ENCODE results near the gene PACRG. TPM values are rescaled to one million over a fixed set of nuclear protein-coding genes. Genes with fewer than 3 reads are reported as not detected.

PACRG gene
- total RNA-seq, 1 experiment from 2014 or later, result 0.44 TPM

DNA sequence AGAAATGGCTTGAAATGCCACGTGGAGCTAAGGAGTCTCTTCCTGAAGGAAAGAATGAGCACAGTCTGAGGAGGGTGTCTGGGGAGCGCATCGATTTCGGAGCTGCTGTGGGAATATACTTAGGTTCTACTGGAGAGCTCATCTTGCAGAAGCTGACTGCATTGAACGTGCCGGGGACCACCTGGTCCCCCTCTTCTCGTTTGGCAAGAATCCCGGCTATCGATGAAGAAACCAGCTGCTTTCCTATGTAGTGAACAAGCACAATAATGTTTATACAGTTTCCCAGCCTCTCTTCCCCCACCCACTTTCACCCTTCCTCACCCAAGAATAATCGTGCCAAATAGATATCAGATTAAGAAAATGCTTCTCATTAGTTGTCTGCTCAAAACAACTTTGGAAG is 242.5 kb downstream of the PACRG start:
- POLR2A ChIA-PET, result no interaction called here
- H3K36me3 Mint-ChIP-seq, result peaks cover 9% of the 10 kb centered on the region
- CTCF ChIA-PET, result no interaction called here
- DNase-seq (ENCODE audit: low spot score) (no peak), ATAC-seq (no peak)
- TF ChIP-seq ZNF121 (CRISPR knock-in tag; IDR thresholded peaks at IDR 0.05) (no peak), CREM (CRISPR knock-in tag; IDR thresholded peaks at IDR 0.05) (no peak), ZNF219 (CRISPR knock-in tag; IDR thresholded peaks at IDR 0.05; ENCODE audit: borderline replicate concordance) (no peak), NFYB (CRISPR knock-in tag; conservative IDR thresholded peaks at IDR 0.05; ENCODE audit: low read depth) (no peak), MXD4 (CRISPR knock-in tag; IDR thresholded peaks at IDR 0.05; ENCODE audit: borderline replicate concordance) (no peak), NR3C1 (CRISPR knock-in tag; conservative IDR thresholded peaks at IDR 0.05; ENCODE audit: low read depth) (no peak)
- TF ChIP-seq, protein P1, sequence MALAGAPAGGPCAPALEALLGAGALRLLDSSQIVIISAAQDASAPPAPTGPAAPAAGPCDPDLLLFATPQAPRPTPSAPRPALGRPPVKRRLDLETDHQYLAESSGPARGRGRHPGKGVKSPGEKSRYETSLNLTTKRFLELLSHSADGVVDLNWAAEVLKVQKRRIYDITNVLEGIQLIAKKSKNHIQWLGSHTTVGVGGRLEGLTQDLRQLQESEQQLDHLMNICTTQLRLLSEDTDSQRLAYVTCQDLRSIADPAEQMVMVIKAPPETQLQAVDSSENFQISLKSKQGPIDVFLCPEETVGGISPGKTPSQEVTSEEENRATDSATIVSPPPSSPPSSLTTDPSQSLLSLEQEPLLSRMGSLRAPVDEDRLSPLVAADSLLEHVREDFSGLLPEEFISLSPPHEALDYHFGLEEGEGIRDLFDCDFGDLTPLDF (CRISPR knock-in tag; IDR thresholded peaks at IDR 0.05), result no peak
- TF ChIP-seq, protein P2, sequence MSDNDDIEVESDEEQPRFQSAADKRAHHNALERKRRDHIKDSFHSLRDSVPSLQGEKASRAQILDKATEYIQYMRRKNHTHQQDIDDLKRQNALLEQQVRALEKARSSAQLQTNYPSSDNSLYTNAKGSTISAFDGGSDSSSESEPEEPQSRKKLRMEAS (CRISPR knock-in tag; IDR thresholded peaks at IDR 0.05), result no peak
- TF ChIP-seq, protein P3, sequence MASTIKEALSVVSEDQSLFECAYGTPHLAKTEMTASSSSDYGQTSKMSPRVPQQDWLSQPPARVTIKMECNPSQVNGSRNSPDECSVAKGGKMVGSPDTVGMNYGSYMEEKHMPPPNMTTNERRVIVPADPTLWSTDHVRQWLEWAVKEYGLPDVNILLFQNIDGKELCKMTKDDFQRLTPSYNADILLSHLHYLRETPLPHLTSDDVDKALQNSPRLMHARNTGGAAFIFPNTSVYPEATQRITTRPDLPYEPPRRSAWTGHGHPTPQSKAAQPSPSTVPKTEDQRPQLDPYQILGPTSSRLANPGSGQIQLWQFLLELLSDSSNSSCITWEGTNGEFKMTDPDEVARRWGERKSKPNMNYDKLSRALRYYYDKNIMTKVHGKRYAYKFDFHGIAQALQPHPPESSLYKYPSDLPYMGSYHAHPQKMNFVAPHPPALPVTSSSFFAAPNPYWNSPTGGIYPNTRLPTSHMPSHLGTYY (CRISPR knock-in tag; IDR thresholded peaks at IDR 0.05), result no peak
- H3K9me3 Mint-ChIP-seq, result peaks cover 25% of the 10 kb centered on the region
- no peak overlapping the region for H3K27ac Mint-ChIP-seq
- no peaks in the 10 kb centered on the region for H3K27me3 Mint-ChIP-seq (ENCODE audit: low read depth)
- H3K4me1 Mint-ChIP-seq, result 0 out of 2 replicates have a peak, but pooled peaks cover 7% of the 10 kb centered on the region
- H3K4me3 Mint-ChIP-seq, result no peak overlapping the region

DNA sequence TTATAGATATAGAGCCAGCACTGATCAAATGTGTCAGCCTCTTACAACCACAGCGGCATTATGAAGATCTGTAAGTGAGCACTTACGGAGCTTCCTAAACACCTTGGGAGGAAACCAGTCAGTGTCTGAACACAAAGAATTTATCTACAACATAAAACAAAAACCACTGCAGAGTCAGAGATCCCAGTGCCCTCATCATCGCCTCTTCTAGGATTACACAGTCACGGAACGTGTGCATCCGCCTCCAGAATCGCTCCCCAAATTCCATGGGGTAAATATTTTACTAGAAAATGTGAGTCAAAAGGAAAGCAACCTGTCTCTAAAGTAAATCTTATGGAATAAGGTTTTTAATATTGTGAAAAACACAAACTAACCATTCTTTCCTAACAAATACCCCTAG is 243.6 kb downstream of the PACRG start:
- POLR2A ChIA-PET, result no interaction called here
- H3K4me3 Mint-ChIP-seq, result no peak overlapping the region
- no peaks in the 10 kb centered on the region for H3K27me3 Mint-ChIP-seq (ENCODE audit: low read depth)
- H3K4me1 Mint-ChIP-seq, result 0 out of 2 replicates have a peak, but pooled peaks cover 7% of the 10 kb centered on the region
- DNase-seq (ENCODE audit: low spot score), result no peak
- peaks cover 15% of the 10 kb centered on the region for H3K9me3 Mint-ChIP-seq
- CTCF ChIA-PET, result no interaction called here
- no peak for ATAC-seq
- TF ChIP-seq ZNF671 (CRISPR knock-in tag; IDR thresholded peaks at IDR 0.05) (no peak), KAT7 (CRISPR knock-in tag; IDR thresholded peaks at IDR 0.05; ENCODE audit: borderline replicate concordance) (no peak), OVOL2 (CRISPR knock-in tag; IDR thresholded peaks at IDR 0.05; ENCODE audit: borderline replicate concordance) (no peak), MYBL2 (CRISPR knock-in tag; IDR thresholded peaks at IDR 0.05) (no peak), NR1H2 (CRISPR knock-in tag; IDR thresholded peaks at IDR 0.05) (no peak), RELA (CRISPR knock-in tag; IDR thresholded peaks at IDR 0.05; ENCODE audit: borderline replicate concordance) (no peak), FOXP1 (CRISPR knock-in tag; IDR thresholded peaks at IDR 0.05; ENCODE audit: borderline replicate concordance) (no peak), EMX1 (CRISPR knock-in tag; IDR thresholded peaks at IDR 0.05) (no peak)
- no peak overlapping the region for H3K27ac Mint-ChIP-seq
- H3K36me3 Mint-ChIP-seq, result no peaks in the 10 kb centered on the region

DNA sequence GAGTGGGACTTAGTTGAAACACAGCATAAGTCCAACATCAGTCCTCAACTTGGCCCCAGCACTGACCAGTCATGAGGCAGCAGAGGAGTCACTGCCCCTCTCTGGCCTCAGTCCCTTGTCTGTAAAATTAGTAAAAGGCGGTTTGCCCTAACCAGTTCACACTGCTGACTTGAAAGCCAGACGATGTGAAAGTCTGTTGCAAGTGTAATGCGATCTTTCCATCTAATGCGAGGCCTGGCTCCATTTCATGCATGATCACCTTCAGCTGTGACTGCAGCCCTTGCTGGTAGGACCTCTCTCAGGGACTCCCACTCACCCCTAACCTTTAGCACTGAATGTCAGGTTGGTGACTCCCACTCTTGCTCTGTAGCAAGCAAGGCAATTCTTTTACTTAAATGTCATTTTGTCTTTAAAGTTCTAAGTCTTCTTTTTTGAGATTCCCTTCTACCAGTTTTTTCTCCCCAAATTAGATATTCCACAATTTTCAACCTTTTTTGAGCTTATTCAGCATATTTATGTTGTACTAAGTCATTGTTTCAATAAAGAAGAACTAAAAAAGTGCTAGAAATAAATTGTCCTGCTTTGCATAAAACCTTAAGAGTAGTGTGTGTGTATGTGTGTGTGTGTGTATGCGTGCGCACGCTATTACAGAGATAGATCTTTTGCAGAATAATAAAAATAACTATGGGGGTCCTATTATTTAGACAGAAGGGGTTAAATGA is 245.5 kb downstream of the PACRG start:
- no peaks in the 10 kb centered on the region for H3K27me3 Mint-ChIP-seq (ENCODE audit: low read depth)
- no peaks in the 10 kb centered on the region for H3K36me3 Mint-ChIP-seq
- ATAC-seq (no peak), DNase-seq (ENCODE audit: low spot score) (no peak)
- ChIA-PET CTCF (no interaction called here), POLR2A (no interaction called here)
- H3K4me1 Mint-ChIP-seq, result 0 out of 2 replicates have a peak, but pooled peaks cover 7% of the 10 kb centered on the region
- H3K27ac Mint-ChIP-seq, result no peak overlapping the region; the same call in 1 of the 2 replicates
- peaks cover 5% of the 10 kb centered on the region for H3K9me3 Mint-ChIP-seq
- H3K4me3 Mint-ChIP-seq, result no peak overlapping the region
- TF ChIP-seq RELA (CRISPR knock-in tag; IDR thresholded peaks at IDR 0.05; ENCODE audit: borderline replicate concordance), result no peak
- TF ChIP-seq ESRRA (CRISPR knock-in tag; IDR thresholded peaks at IDR 0.05; ENCODE audit: borderline replicate concordance), result no peak
- no peak for TF ChIP-seq NR3C1 (CRISPR knock-in tag; conservative IDR thresholded peaks at IDR 0.05; ENCODE audit: low read depth)
- no peak for TF ChIP-seq NR2C2 (CRISPR knock-in tag; IDR thresholded peaks at IDR 0.05)
- no peak for TF ChIP-seq GABPB1 (CRISPR knock-in tag; IDR thresholded peaks at IDR 0.05)
- no peak for TF ChIP-seq ZNF317 (CRISPR knock-in tag; IDR thresholded peaks at IDR 0.05; ENCODE audit: borderline replicate concordance, low read depth)
- TF ChIP-seq ZNF263 (CRISPR knock-in tag; IDR thresholded peaks at IDR 0.05; ENCODE audit: low read depth), result no peak
- TF ChIP-seq, protein P4, sequence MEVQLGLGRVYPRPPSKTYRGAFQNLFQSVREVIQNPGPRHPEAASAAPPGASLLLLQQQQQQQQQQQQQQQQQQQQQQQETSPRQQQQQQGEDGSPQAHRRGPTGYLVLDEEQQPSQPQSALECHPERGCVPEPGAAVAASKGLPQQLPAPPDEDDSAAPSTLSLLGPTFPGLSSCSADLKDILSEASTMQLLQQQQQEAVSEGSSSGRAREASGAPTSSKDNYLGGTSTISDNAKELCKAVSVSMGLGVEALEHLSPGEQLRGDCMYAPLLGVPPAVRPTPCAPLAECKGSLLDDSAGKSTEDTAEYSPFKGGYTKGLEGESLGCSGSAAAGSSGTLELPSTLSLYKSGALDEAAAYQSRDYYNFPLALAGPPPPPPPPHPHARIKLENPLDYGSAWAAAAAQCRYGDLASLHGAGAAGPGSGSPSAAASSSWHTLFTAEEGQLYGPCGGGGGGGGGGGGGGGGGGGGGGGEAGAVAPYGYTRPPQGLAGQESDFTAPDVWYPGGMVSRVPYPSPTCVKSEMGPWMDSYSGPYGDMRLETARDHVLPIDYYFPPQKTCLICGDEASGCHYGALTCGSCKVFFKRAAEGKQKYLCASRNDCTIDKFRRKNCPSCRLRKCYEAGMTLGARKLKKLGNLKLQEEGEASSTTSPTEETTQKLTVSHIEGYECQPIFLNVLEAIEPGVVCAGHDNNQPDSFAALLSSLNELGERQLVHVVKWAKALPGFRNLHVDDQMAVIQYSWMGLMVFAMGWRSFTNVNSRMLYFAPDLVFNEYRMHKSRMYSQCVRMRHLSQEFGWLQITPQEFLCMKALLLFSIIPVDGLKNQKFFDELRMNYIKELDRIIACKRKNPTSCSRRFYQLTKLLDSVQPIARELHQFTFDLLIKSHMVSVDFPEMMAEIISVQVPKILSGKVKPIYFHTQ (CRISPR knock-in tag; IDR thresholded peaks at IDR 0.05), result no peak
- TF ChIP-seq SMAD3 (CRISPR knock-in tag; IDR thresholded peaks at IDR 0.05; ENCODE audit: borderline replicate concordance), result no peak
- TF ChIP-seq, protein P5, sequence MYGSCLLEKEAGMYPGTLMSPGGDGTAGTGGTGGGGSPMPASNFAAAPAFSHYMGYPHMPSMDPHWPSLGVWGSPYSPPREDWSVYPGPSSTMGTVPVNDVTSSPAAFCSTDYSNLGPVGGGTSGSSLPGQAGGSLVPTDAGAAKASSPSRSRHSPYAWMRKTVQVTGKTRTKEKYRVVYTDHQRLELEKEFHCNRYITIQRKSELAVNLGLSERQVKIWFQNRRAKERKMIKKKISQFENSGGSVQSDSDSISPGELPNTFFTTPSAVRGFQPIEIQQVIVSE (CRISPR knock-in tag; IDR thresholded peaks at IDR 0.05; ENCODE audit: borderline replicate concordance), result no peak
- TF ChIP-seq, protein P6, sequence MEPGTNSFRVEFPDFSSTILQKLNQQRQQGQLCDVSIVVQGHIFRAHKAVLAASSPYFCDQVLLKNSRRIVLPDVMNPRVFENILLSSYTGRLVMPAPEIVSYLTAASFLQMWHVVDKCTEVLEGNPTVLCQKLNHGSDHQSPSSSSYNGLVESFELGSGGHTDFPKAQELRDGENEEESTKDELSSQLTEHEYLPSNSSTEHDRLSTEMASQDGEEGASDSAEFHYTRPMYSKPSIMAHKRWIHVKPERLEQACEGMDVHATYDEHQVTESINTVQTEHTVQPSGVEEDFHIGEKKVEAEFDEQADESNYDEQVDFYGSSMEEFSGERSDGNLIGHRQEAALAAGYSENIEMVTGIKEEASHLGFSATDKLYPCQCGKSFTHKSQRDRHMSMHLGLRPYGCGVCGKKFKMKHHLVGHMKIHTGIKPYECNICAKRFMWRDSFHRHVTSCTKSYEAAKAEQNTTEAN (CRISPR knock-in tag; IDR thresholded peaks at IDR 0.05), result no peak
